Subcutaneous adipose tissue (tissue), 4 donors: ENCODE measurements around the gene RHOXF2B. TPM values are rescaled to one million over a fixed set of nuclear protein-coding genes. Genes with fewer than 3 reads are reported as not detected.

ENCODE experiments used
- CTCF ChIP-seq: fragments of 450-650 bp; IDR thresholded peaks from one replicate; pipeline ENCODE4 v1.5.1; 2016; ENCODE audit warnings: low read depth, mild to moderate bottlenecking, control low read depth, antibody characterized with exemption, moderate library complexity
- total RNA-seq, 4 donors: library from RNA; depleted of rRNA; stranded (reverse); fragments of >200 nt; gene quantifications; one replicate each; pipeline ENCODE4 v1.1.0, GENCODE V29; 2016

Gene RHOXF2B
- total RNA-seq, 4 donors from 2014 or later = not detected

GRCh38 chrX:120087289-120088017 is 10.0 kb upstream of the RHOXF2B start:
- TF ChIP-seq CTCF = no peak

GRCh38 chrX:120036704-120037103 is 40.8 kb downstream of the RHOXF2B start:
- no peak for TF ChIP-seq CTCF

- no peak for TF ChIP-seq CTCF
These were observed 48.1 kb downstream of the RHOXF2B start for GRCh38 chrX:120029354-120029753.

GRCh38 chrX:120023259-120023658 is 54.2 kb downstream of the RHOXF2B start:
- no peak for TF ChIP-seq CTCF

DNA sequence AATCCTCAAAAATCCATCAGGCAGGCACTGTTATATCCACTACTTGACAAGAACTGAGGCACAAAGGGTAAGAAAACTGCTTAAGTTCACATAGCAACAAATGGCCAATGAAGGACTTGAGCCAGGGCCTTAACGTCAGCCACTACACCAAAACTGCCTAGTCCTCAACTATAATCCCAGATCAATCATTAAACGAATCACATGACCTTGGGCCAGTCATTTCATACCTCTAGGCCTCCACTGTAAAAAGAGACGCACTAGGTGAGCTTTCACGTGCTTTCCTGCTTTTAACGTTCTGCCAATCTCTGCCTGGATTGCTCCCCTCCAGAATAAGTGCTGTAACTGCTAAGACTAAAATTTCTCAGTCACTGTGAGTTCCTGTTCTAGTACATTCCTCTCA is 54.7 kb downstream of the RHOXF2B start:
- TF ChIP-seq CTCF = no peak

Other genes with a start within 250 kb of the RHOXF2B start
- 1 to 10 TPM; 6.3 to 7.9 (median 6.9) TPM for gene UPF3B, start 224.7 kb downstream of the RHOXF2B start, total RNA-seq
- gene RNF113A, start 206.0 kb downstream of the RHOXF2B start, total RNA-seq = 10 to 100 TPM in 3 of 4 donors, 1 to 10 TPM in 1; 7.5 to 16.5 (median 11.9) TPM
- gene NDUFA1, start 205.9 kb downstream of the RHOXF2B start, total RNA-seq = 100 to 1,000 TPM in 1 of 4 donors, 10 to 100 TPM in 3; 50.7 to 105 (median 57.8) TPM
- not detected for gene AKAP14, start 181.8 kb downstream of the RHOXF2B start, total RNA-seq
- 1 to 10 TPM; 5.1 to 7.2 (median 6.2) TPM for gene NKAP, start 133.9 kb downstream of the RHOXF2B start, total RNA-seq
- 1 to 10 TPM; 1.0 to 4.7 (median 1.9) TPM for gene RHOXF1, start 38.2 kb upstream of the RHOXF2B start, total RNA-seq
- gene RHOXF2, start 80.9 kb upstream of the RHOXF2B start, total RNA-seq = not detected
- gene ZBTB33, start 173.1 kb upstream of the RHOXF2B start, total RNA-seq = 10 to 100 TPM; 10.5 to 22.0 (median 15.2) TPM
- gene TMEM255A, start 233.8 kb upstream of the RHOXF2B start, total RNA-seq = 1 to 10 TPM in 2 of 4 donors, under 1 TPM in 1, not detected in 1; 0.88 to 4.1 (median 2.9) TPM